Activated T-cell treated with anti-CD3 and anti-CD28 coated beads, Interleukin-2, amount 50 U/mL, for 4 hours (primary cell): ENCODE measurements around the gene LSAMP. TPM values are rescaled to one million over a fixed set of nuclear protein-coding genes. Genes with fewer than 3 reads are reported as not detected.
"Not testable (repeated sequence)": the region's sequence is repeated elsewhere in the genome, so short reads cannot be mapped to it uniquely, and the experiment has no call there.

ENCODE experiments used
- ATAC-seq, 2 donors: fragments of 200-7000 bp; cut with Tn5 transposase; one replicate each; pipeline ENCODE4 v1.10.0; 2021
- DNase-seq: peaks from one replicate; pipeline ENCODE4 v3.0.0-alpha.2; 2020
- H3K27me3 Mint-ChIP-seq: one replicate; pipeline ENCODE4 v1.8.0; 2021; ENCODE audit warnings: low read depth, mixed read lengths
- H3K36me3 Mint-ChIP-seq: one replicate; pipeline ENCODE4 v1.8.0; 2022; ENCODE audit warnings: mixed read lengths; ENCODE audit not compliant: insufficient read depth
- H3K4me1 Mint-ChIP-seq: one replicate; pipeline ENCODE4 v1.8.0; 2021; ENCODE audit warnings: low read depth, mixed read lengths
- H3K4me3 Mint-ChIP-seq: one replicate; pipeline ENCODE4 v1.8.0; 2021; ENCODE audit warnings: mild to moderate bottlenecking, moderate library complexity, mixed read lengths
- H3K9me3 Mint-ChIP-seq: one replicate; pipeline ENCODE4 v1.8.0; 2021; ENCODE audit warnings: mixed read lengths
- total RNA-seq, 3 donors: library from RNA; stranded (reverse); gene quantifications; one replicate each; pipeline ENCODE4 v1.2.1, GENCODE V29; 2021

The LSAMP gene
- total RNA-seq, 3 donors from 2014 or later, result not detected

DNA sequence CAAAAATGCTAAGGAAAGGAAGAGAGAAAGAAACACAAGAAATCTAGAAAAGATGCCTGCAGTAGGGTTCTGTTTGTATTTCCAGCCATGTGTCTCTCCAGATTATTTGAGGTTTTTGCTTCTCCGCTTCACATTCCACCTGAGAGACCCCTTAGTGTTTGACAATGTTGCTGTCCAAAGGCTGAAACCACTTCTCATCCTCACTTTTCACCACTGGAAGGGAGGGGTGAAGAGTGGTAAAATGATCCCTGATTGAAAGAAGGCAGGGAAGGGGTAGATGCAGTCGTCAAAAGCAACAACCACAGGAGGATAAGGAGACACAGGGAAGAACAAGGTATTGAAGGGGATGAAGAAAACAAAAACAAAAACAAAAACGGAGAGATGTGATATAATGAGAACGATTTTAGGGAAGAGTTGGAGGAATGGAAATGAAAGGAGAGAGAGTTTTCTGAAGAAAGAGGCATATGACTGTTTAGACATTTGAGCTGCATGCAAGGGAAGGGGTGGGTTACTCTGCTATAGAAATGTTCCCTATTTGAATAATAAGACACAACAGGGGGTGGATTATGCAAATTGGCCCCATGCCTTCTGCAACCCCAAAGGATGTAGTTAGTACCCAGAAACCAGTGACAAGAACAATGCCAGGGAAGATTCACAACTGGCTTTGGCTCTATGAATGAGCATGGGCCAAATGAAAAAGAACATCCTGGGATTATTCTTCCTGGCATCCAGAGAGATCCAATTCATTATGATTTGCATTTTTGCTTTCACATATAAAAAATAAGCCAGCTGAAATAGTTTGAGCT lies 586.1 kb downstream of the LSAMP start:
- no peaks in the 10 kb centered on the region for H3K9me3 Mint-ChIP-seq
- H3K4me3 Mint-ChIP-seq, result no peak overlapping the region
- ATAC-seq (no peak), DNase-seq (no peak)
- no peaks in the 10 kb centered on the region for H3K36me3 Mint-ChIP-seq
- H3K27me3 Mint-ChIP-seq, result peaks cover 22% of the 10 kb centered on the region
- no peaks in the 10 kb centered on the region for H3K4me1 Mint-ChIP-seq

DNA sequence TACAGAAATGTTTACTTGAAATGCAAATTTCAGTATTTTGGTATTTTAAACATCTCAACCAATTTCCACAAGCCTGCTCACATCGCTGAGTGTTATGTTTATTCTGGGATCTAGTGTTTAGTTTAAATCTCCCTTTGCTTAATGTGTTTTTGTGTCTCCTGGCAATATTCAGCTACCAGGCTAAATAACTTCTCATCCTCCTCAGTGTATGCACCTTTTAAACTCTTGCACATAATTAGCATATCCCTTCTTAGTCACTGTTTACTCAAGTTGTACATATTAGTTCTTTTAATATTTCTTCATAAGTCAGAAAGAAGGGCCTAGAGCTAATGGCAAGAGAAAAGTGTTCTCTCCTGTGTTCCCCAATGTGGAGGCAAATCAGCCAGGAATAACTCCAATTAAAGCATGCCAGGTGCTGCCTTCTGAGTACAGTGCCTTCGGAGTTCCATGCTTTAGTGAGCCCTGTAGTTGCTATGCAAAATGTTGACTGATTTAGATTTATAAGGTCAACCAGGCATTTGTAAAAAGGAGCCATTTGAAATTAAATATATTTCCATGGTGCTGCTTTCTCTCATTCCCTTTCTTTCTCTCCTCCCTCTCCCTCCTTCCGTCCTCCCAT lies 587.7 kb downstream of the LSAMP start:
- Mint-ChIP-seq H3K36me3 (no peaks in the 10 kb centered on the region), H3K9me3 (no peaks in the 10 kb centered on the region), H3K4me1 (no peaks in the 10 kb centered on the region), H3K4me3 (no peak overlapping the region), H3K27me3 (peaks cover 18% of the 10 kb centered on the region)
- no peak for ATAC-seq
- DNase-seq, result no peak

DNA sequence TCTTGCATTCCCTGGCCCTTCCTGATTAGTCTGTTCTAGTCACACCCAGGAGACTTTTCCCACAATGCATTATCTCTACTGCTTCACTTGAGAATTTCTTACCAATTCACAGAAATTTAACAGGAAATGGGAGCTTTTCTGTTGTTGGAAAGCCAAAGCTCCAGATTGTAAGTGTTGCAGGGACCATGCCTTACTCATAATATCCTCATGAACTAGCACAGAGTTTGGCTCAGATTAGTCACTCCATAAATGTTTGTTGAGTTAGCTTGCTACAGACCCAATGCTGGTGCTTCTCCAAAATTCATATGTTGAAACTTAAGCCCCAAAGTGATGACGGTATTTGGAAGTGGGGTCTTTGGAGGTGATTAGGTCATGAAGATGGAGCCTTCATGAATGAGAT lies 589.4 kb downstream of the LSAMP start:
- Mint-ChIP-seq H3K36me3 (no peaks in the 10 kb centered on the region), H3K27me3 (peaks cover 12% of the 10 kb centered on the region), H3K4me3 (no peak overlapping the region), H3K9me3 (no peaks in the 10 kb centered on the region), H3K4me1 (no peaks in the 10 kb centered on the region)
- DNase-seq, result no peak
- no peak for ATAC-seq

DNA sequence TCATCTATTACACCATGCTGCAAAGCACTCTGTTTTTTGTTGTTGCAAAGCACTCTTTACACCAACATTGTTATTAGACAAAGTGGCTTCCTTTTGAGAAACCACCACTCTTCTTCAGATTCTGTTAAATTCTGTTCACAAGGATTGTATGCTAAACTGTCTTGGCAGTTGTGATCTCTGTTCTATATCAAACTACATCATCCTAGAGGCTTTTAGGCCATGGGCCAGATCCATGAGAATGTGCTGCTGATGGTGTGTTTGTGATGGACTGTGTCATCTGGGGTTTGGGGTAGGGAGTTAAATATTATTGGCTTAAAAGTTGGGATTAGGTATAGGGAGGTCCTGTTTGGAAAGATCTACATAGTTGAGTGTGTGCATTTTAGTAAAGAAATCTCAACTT lies 592.2 kb downstream of the LSAMP start:
- H3K27me3 Mint-ChIP-seq, result peaks cover 9% of the 10 kb centered on the region
- ATAC-seq (no peak), DNase-seq (no peak)
- no peak overlapping the region for H3K4me3 Mint-ChIP-seq
- no peaks in the 10 kb centered on the region for H3K4me1 Mint-ChIP-seq
- H3K36me3 Mint-ChIP-seq, result no peaks in the 10 kb centered on the region
- H3K9me3 Mint-ChIP-seq, result no peaks in the 10 kb centered on the region

DNA sequence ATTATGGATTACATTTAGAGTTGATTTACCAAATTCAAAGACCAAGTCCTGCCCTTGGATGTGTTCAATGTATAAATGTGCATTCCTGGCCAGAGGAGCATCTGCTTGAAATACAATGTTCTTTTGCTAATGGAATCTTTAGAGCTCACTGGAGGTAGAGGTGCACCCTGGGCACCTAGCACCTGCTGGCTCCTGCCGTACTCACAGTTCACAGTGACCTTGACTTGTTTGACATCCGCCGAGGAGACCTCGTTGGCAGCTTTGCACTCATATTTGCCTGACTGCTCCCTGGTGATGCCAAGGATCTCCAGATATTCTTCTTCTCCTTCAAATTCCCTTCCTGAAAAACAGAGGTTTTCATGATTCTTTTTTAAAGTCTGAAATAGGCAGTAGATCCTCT lies 593.0 kb downstream of the LSAMP start:
- Mint-ChIP-seq H3K9me3 (no peaks in the 10 kb centered on the region), H3K36me3 (no peaks in the 10 kb centered on the region), H3K27me3 (peaks cover 7% of the 10 kb centered on the region), H3K4me3 (no peak overlapping the region), H3K4me1 (no peaks in the 10 kb centered on the region)
- no peak for ATAC-seq
- DNase-seq, result no peak

DNA sequence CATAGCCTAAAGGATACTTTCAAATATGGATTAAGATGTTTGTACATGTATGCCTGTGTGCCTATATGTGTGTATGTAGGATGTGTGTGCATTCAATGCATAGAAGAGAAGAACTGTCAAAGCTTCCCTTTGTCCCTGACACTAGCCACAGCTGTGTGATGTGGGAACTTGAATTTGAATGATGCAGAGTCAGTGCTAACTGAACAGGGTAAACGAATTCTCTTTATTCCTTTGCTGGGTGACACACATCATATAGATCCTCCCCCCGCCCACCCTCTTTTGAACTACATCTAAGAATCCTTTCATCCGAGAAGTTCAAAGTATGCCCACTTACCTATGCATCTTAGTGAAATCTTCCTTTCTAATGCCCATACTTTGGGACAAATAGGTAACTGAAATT lies 593.7 kb downstream of the LSAMP start:
- Mint-ChIP-seq H3K9me3 (no peaks in the 10 kb centered on the region), H3K36me3 (no peaks in the 10 kb centered on the region), H3K4me1 (no peaks in the 10 kb centered on the region), H3K27me3 (peaks cover 7% of the 10 kb centered on the region), H3K4me3 (no peak overlapping the region)
- DNase-seq, result no peak
- ATAC-seq, result no peak

DNA sequence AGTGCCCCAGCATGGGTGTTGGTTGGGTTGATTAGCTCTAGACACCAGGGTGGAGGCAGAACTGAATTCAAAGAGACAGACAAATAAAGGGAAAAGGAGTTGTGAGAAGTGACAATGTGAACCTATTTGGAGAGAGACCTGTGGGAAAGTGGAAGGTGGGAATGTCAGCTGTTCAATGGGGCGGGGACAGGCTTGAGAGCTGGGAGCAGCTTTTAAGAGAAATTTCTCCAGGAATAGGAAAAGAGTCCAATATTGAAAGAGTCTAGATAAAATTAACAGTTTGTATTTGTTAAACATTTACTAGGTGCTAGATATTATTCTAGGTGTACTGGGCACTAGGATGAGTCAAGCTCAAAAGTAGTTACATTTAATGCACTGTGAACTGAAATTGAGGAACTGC lies 596.6 kb downstream of the LSAMP start:
- no peaks in the 10 kb centered on the region for H3K36me3 Mint-ChIP-seq
- H3K4me1 Mint-ChIP-seq, result no peaks in the 10 kb centered on the region
- no peak for ATAC-seq
- H3K9me3 Mint-ChIP-seq, result no peaks in the 10 kb centered on the region
- no peak for DNase-seq
- peaks cover 7% of the 10 kb centered on the region for H3K27me3 Mint-ChIP-seq
- H3K4me3 Mint-ChIP-seq, result no peak overlapping the region

DNA sequence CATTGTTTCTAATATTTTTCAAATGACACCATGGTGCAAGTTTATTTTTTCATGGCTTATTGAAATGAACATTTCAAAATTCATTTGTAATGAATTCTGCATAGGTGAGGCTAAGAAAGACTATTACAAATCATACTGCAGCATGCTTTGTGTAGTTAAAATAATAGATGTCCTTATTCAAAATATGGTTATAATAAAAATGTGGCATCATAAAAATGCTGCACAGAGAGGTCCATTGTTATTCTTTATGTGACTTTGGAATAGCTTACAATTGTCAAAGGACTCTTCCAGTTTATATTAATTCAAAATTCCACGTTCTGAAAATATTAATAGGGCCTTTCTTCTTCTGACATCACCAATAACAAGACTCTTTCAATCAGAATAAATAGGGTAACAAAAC lies 599.3 kb downstream of the LSAMP start:
- peaks cover 5% of the 10 kb centered on the region for H3K27me3 Mint-ChIP-seq
- no peak for ATAC-seq
- no peak for DNase-seq
- H3K4me1 Mint-ChIP-seq, result no peaks in the 10 kb centered on the region
- no peak overlapping the region for H3K4me3 Mint-ChIP-seq
- H3K9me3 Mint-ChIP-seq, result no peaks in the 10 kb centered on the region
- H3K36me3 Mint-ChIP-seq, result no peaks in the 10 kb centered on the region

DNA sequence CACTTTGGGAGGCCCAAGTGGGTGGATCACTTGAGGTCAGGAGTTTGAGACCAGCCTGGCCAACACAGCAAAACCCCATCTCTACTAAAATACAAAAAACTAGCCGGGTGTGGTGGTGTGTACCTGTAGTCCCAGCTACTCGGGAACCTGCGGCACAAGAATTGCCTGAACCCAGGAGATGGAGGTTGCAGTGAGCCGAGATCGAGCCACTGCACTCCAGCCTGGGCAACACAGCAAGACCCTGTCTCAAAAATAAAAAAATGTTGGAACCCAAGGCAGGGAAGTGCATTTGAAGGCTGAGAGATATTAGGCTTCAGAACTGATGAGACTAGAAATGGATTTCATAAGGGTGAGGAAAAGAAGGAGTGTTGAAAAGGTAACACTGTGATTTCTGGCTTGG lies 600.6 kb downstream of the LSAMP start:
- ATAC-seq, DNase-seq, H3K27me3 Mint-ChIP-seq, H3K4me1 Mint-ChIP-seq, H3K9me3 Mint-ChIP-seq, H3K36me3 Mint-ChIP-seq, H3K4me3 Mint-ChIP-seq: not testable (repeated sequence)

DNA sequence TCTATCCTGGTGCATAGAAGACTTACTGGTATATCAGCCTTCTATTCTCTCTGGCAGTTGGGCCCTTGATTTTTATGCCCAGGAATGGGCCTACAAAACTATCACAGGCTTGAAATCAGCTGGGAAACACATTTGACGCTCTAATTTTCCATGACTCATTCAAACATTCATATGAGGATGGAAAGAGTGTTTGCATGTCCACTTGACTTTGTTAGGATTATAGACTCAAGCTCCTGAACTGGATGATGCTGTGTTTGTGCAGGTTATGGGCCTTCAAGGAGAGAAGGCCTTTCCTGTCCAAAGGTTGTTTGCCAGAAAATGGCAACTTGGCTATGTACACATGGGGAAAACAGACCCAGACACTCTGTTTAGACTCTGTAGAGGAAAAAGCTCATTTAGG lies 602.1 kb downstream of the LSAMP start:
- H3K27me3 Mint-ChIP-seq, result no peaks in the 10 kb centered on the region
- ATAC-seq, result no peak
- H3K4me3 Mint-ChIP-seq, result no peak overlapping the region
- H3K4me1 Mint-ChIP-seq, result no peaks in the 10 kb centered on the region
- no peaks in the 10 kb centered on the region for H3K9me3 Mint-ChIP-seq
- no peak for DNase-seq
- no peaks in the 10 kb centered on the region for H3K36me3 Mint-ChIP-seq

DNA sequence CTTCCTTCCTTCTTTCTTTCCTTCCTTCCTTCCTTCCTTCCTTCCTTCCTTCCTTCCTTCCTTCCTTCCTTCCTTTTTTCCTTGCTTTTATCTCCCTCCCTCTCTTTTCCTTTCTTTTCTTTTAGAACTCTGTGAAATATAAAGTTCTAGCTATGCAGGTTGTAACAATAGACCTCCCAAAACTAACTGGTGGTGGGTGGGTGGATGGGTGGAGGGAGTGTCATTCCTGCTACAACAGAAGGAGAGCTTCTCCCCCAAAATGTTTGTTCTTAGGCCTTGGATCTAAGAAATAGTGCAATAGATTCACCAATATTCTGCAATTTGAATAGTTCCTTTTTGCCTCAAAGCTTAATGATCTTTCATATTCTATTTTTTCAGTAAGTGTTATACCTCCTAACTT lies 606.0 kb downstream of the LSAMP start:
- Mint-ChIP-seq H3K36me3 (no peaks in the 10 kb centered on the region), H3K27me3 (no peaks in the 10 kb centered on the region), H3K4me3 (no peak overlapping the region), H3K4me1 (no peaks in the 10 kb centered on the region), H3K9me3 (no peaks in the 10 kb centered on the region)
- no peak for DNase-seq
- ATAC-seq, result no peak

DNA sequence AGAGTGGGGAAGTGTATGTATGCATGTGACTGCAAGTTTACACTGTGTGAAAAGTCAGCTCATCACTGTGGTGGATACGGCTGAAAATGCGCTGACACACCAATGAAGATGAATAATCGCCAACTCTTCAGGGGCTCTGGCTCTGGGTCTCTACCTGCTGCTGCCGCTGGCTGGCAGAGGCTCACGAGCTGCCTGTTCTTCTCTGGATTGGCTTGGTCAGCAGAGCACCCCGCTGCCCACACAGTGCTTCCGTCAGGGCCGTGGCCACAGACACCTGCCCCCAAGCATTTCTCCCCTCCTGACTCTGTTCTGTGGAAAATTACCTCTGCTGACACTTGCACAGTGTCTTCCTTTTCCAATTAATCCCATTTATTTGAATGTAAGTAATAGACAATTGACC lies 606.5 kb downstream of the LSAMP start:
- ATAC-seq (no peak), DNase-seq (no peak)
- Mint-ChIP-seq H3K27me3 (no peaks in the 10 kb centered on the region), H3K4me1 (no peaks in the 10 kb centered on the region), H3K4me3 (no peak overlapping the region), H3K36me3 (no peaks in the 10 kb centered on the region), H3K9me3 (no peaks in the 10 kb centered on the region)

DNA sequence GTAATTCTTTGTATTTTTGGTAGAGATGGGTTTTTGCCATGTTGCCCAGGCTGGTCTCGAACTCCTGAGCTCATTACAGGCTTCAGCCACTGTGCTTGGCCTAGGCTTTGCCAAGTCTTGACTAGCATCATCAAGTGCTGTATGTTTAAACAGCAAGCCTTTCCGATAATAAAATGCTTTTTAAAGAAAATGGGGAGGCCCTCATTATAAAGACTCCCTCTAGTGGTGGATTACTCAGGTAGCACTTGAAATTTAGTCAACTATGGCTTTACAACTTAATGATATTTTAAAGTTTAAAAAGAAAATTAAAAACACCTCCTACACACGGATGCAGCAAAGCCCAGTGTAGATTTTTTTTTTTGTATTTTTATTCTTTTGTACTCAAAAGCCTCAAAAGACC lies 608.3 kb downstream of the LSAMP start:
- peaks cover 2% of the 10 kb centered on the region for H3K27me3 Mint-ChIP-seq
- no peaks in the 10 kb centered on the region for H3K9me3 Mint-ChIP-seq
- H3K4me1 Mint-ChIP-seq, result no peaks in the 10 kb centered on the region
- DNase-seq (no peak), ATAC-seq (no peak)
- H3K4me3 Mint-ChIP-seq, result no peak overlapping the region
- H3K36me3 Mint-ChIP-seq, result no peaks in the 10 kb centered on the region

DNA sequence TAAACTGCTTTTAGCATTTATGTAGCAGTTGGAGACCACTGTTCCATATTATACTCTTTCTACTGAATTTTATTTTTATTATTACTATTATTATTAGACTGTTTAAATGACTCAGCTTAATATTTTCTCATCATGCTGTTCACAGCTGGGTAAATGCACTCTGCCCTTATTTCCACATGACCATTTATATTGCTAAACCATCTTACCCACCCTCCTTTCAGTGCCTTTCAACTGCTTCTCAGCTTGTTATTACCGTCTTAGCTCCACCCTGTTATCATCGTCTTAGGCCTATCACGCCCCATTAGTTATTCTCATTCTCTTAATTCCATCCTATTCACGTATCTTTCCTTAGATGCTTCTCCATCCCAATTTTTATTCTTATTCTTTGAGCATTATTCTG lies 609.3 kb downstream of the LSAMP start:
- Mint-ChIP-seq H3K27me3 (peaks cover 2% of the 10 kb centered on the region), H3K4me1 (no peaks in the 10 kb centered on the region), H3K4me3 (no peak overlapping the region), H3K36me3 (no peaks in the 10 kb centered on the region), H3K9me3 (no peaks in the 10 kb centered on the region)
- DNase-seq (no peak), ATAC-seq (no peak)

DNA sequence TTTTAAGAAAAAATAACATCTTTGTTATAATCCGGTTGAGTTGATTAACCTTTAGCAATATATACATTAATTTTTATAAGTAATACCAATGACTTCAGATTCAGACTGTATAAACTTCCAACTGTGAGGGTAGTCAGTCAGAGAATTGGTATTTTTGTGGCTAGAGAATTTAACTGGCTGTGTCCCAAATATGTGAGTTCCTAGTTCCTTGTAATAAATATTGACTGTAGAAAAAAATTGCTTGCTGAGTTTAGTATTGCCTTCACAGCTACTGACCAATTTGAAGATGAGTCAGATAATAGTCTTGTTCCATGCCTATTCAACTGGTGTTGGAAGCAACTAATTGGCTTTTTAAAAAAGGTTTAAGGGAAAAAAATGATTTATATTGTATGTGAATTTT lies 611.2 kb downstream of the LSAMP start:
- no peaks in the 10 kb centered on the region for H3K9me3 Mint-ChIP-seq
- peaks cover 4% of the 10 kb centered on the region for H3K27me3 Mint-ChIP-seq
- H3K4me1 Mint-ChIP-seq, result no peaks in the 10 kb centered on the region
- no peaks in the 10 kb centered on the region for H3K36me3 Mint-ChIP-seq
- ATAC-seq (no peak), DNase-seq (no peak)
- no peak overlapping the region for H3K4me3 Mint-ChIP-seq
